Activated T-cell treated with anti-CD3 and anti-CD28 coated beads, Interleukin-2, amount 50 U/mL, for 48 hours (primary cell): Measurements from ENCODE around the gene SCAMP2.

Source experiments
- DNase-seq, 2 experiments: peaks; one replicate each; pipeline ENCODE4 v3.0.0-alpha.2; 2020

The SCAMP2 gene

DNA sequence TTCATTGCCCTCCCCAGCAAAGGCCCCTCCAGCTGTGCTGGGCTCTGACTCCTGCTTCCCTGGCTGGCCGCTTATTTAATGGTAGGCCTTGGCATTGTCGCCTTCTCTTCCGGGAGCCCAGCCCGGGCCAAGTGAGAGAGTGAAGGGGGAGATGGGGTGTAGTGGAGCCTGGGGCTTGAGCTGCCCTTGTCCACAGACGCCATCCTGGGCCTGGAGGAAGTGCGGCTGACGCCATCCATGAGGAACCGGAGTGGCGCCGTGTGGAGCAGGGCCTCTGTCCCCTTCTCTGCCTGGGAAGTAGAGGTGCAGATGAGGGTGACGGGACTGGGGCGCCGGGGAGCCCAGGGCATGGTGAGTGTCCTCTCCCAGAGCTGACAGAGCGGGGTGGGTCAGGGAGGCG is 57.2 kb downstream of the SCAMP2 start:
- DNase-seq: no peak

DNA sequence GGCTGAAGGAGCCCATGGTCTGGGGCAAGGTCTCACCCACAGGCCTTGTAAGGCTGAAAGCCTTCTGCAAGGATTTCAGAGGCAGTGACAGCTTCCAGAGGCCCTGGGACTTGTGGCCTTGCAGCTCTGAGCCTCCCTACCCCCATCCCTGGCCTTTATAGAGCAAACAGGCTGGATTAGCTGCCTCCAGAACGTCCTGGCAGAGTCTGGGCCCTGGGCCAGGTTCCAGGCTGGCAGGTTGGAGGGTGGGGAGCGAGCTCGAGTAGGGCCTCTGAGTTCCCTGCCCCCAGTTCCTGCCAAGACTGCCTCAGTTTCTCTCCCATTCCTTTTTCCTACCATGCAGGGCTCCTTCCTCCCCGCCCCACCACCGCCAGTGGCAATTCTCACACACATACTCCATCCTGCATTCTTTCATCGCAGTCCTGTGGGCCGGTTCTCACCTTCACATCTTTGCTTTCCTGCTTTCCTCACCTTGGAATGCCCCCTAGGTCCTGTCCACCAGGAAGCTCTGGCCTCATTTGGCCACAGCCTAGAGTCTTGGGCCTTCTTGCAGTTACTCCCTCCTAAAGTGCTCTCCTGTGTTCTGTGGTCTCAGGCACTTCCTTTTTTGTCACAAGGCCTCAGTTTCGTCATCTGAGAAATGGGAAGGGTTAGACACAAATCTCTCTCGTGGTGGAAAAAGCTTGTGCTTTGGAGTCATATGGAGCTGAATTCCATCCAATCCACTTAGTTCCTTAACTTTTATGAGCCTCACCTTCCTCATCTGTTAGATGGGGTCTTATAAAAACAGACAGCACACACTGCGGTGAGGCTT is 57.8 kb downstream of the SCAMP2 start:
- no peak for DNase-seq

- no peak for DNase-seq
Measured at GRCh38 chr15:74812533-74812932, 60.6 kb downstream of the SCAMP2 start, which contains the start of gene LMAN1L. LMAN1L (plus strand) TSS chr15:74812835; CDS start chr15:74812855, 20 bp downstream.

- DNase-seq: no peak
Measured at GRCh38 chr15:74809956-74810355, 63.2 kb downstream of the SCAMP2 start.

DNA sequence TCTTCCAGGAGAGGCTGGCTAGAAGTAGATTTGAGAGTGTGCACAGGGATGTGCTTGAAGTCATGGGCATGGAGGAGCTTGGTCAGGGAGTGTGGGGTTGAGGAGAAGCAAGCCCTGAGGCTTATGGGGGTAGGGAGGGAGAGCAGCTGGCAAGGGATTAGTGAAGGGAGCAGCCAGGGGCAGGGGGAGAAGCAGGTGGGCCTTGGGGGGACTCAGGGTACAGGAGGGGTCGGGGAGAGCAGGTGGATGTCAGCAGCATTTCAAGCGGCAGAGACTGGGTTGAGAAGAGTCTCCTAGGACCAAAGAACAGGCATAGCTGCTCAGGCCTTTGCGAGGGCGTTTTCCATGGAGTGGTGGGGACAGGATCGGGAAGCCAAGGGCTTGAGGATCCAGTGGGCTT is 63.9 kb downstream of the SCAMP2 start:
- DNase-seq: no peak

- no peak for DNase-seq
Measured at GRCh38 chr15:74808840-74809229, 64.3 kb downstream of the SCAMP2 start.

DNA sequence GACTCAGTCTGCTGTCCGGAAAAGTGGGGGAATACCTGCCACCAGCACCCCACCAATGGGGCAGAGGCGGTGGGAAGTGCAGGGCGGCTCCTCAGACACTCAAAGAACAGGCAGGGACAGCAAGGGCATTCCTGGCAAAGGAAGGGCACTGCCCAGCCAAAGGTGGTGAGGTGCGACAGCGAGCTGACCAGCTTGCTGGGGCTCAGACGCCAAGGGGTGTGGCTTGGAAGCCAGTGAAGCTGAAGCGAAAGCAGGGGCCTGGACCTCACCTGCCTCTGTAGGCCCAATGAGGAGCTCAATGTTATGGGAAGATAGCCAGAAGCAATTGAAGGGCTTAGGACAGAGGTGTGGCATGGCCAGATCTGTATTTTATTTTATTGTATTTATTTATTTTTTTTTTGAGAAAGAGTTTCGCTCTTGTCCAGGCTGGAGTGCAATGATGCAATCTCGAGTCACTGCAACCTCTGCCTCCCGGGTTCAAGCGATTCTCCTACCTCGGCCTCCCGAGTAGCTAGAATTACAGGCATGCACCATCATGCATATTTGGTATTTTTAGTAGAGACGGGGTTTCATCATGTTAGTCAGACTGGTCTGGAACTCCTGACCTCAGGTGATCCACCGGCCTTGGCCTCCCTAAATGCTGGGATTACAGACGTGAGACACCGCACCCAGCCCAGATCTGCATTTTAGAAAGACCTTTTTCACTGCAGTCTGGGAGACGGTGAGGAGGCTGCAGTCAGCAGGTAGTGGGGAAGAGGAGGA is 64.9 kb downstream of the SCAMP2 start:
- no peak for DNase-seq

DNA sequence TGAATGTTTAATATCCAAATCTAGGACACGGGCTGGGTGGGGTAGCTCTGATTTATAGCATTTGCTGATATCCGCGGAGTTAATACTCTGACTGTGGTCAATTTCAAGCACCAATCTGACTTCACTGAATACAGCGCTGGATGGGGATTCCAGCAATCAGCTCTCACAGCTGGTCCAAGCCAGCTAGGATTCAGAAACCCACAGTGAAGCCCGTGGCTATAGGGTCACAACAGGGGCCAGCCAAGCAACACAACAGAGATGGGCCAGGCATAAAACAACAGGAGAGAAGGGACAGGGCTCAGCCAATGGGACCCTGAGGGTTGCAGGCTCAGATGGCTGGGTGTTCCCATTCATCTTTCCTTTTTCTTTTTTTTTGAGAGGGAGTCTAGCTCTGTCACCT is 65.9 kb downstream of the SCAMP2 start:
- no peak for DNase-seq

DNA sequence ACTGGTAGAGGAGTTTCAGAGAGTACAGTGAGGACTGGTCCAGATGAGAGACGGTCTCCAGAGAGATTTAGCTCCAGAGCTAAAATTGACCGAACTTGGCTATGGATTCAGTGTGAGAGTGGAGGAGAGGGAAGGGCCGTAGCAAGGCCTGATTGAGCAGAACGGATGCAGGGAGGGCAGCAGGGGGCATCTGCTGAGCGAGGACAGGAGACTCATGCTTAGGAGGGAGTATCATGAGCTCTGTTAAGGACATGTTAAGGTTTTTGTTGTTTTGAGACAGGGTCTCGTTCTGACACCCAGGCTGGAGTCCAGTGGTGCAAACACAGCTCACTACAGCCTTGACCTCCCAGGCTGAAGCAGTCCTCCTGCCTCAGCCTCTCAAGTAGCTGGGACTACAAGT is 68.2 kb downstream of the SCAMP2 start:
- DNase-seq: no peak

DNA sequence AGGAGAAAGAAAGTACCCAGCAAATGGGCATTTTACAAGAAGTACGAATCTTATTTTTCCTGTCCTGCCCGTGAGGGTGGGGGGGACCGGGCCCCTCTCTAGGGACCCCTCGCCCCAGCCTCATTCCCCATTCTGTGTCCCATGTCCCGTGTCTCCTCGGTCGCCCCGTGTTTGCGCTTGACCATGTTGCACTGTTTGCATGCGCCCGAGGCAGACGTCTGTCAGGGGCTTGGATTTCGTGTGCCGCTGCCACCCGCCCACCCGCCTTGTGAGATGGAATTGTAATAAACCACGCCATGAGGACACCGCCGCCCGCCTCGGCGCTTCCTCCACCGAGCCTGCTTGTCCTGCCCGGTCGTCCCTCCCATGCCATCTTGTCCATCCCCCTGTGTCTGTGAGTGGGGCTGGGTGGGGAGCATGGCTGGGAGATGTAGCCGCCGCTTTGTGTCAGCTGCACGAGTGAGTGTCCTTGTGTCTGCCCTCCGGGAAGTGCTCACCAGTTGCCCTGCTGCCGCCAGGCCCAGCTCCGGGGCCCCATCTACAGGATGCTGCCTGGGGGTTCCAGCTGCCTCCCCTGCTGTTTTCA is 70.2 kb downstream of the SCAMP2 start:
- DNase-seq: no peak

GRCh38 chr15:74802290-74802689 is 70.9 kb downstream of the SCAMP2 start:
- DNase-seq: no peak

GRCh38 chr15:74801311-74801997 is 71.7 kb downstream of the SCAMP2 start:
- DNase-seq: no peak

DNA sequence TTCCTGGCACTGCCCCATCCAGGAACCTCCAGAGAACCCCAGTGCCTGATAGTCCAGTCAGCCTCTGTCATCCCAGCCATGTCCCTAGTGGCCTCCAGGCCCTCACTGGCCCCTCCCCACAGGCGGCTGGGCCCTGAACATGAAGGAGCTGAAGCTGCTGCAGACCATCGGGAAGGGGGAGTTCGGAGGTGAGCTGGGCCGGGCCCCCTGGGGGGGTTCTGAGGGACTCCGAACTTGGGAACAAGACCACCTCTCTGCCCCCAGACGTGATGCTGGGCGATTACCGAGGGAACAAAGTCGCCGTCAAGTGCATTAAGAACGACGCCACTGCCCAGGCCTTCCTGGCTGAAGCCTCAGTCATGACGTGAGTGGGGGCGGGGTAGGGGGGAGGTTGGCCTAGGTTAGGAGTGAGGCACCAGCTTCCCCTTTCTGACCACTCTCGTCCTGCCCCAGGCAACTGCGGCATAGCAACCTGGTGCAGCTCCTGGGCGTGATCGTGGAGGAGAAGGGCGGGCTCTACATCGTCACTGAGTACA is 72.5 kb downstream of the SCAMP2 start:
- DNase-seq: no peak

GRCh38 chr15:74799856-74800558 is 73.2 kb downstream of the SCAMP2 start:
- peak; percentile 94 to 95 for DNase-seq

- DNase-seq: peak; percentile 51 to 57
Measured at GRCh38 chr15:74799255-74799855, 73.8 kb downstream of the SCAMP2 start.

- DNase-seq: peak in 1 of 2 experiments; percentile 39
Measured at GRCh38 chr15:74798388-74799254, 74.5 kb downstream of the SCAMP2 start.

DNA sequence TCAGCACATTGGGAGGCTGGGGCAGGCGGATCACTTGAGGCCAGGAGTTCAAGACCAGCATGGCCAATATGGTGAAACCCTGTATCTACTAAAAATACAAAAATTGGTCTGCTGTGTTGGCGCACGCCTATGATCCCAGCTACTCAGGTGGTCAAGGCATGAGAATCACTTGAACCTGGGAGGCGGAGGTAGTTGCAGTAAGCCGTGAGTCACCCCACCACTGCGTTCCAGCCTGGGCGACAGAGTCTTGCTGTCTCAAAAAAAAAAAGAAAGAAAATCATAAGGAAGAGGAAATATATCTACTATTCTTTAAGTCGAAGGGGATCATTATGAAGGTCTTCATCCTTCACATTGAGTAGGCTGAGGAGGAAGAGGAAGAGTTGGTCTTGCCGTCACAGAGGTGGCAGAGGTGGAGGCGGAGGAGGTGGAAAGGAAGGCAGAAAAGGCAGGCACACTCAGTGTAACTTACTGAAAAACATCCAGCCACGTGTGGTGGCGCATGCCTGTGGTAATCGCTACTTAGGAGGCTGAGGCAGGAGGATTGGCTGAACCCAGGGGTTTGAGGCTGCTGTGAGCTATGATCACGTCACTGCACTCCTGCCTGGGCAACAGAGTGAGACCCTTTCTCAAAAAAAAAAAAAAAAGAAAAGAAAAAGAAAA is 77.1 kb downstream of the SCAMP2 start:
- DNase-seq: peak; percentile 65 to 68

GRCh38 chr15:74794970-74795349 is 78.2 kb downstream of the SCAMP2 start:
- DNase-seq: no peak

GRCh38 chr15:74794248-74794969 is 78.8 kb downstream of the SCAMP2 start:
- DNase-seq: peak in 1 of 2 experiments; percentile 55
